Central memory CD8-positive, alpha-beta T cell (primary cell): ENCODE data around the gene SLC39A11.

Experiments used
- ATAC-seq: fragments of 150-1000 bp; cut with Tn5 transposase; replicated peaks from 2 replicates; pipeline ENCODE4 v1.10.0; 2022; ENCODE audit warnings: mild to moderate bottlenecking, moderate FRiP score, moderate number of reproducible peaks; ENCODE audit not compliant: poor library complexity, severe bottlenecking; ENCODE audit errors: extremely low read depth
- DNase-seq, 2 donors: peaks; one replicate each; pipeline ENCODE4 v3.0.0; 2021; ENCODE audit warnings: low spot score in 2 of 2
- H3K27ac Mint-ChIP-seq: one replicate; pipeline ENCODE4 v1.8.0; 2022; ENCODE audit warnings: low read depth, mild to moderate bottlenecking, moderate library complexity, mixed read lengths
- H3K27me3 Mint-ChIP-seq: one replicate; pipeline ENCODE4 v1.8.0; 2022; ENCODE audit warnings: mixed read lengths
- H3K36me3 Mint-ChIP-seq: one replicate; pipeline ENCODE4 v1.8.0; 2022; ENCODE audit warnings: mild to moderate bottlenecking, moderate library complexity, mixed read lengths; ENCODE audit not compliant: insufficient read depth
- H3K4me1 Mint-ChIP-seq: one replicate; pipeline ENCODE4 v1.8.0; 2022; ENCODE audit warnings: mixed read lengths
- H3K4me3 Mint-ChIP-seq: one replicate; pipeline ENCODE4 v1.8.0; 2022; ENCODE audit warnings: mild to moderate bottlenecking, moderate library complexity, mixed read lengths
- H3K9me3 Mint-ChIP-seq: one replicate; pipeline ENCODE4 v1.8.0; 2022; ENCODE audit warnings: mixed read lengths

Gene SLC39A11

GRCh38 chr17:72706396-72706981, 386.0 kb downstream of the SLC39A11 start:
- no peaks in the 10 kb centered on the region for H3K36me3 Mint-ChIP-seq
- H3K4me3 Mint-ChIP-seq: no peak overlapping the region
- DNase-seq (no peak), ATAC-seq (no peak)
- peaks cover 17% of the 10 kb centered on the region for H3K9me3 Mint-ChIP-seq
- peaks cover 5% of the 10 kb centered on the region for H3K4me1 Mint-ChIP-seq
- no peaks in the 10 kb centered on the region for H3K27me3 Mint-ChIP-seq
- no peak overlapping the region for H3K27ac Mint-ChIP-seq

DNA sequence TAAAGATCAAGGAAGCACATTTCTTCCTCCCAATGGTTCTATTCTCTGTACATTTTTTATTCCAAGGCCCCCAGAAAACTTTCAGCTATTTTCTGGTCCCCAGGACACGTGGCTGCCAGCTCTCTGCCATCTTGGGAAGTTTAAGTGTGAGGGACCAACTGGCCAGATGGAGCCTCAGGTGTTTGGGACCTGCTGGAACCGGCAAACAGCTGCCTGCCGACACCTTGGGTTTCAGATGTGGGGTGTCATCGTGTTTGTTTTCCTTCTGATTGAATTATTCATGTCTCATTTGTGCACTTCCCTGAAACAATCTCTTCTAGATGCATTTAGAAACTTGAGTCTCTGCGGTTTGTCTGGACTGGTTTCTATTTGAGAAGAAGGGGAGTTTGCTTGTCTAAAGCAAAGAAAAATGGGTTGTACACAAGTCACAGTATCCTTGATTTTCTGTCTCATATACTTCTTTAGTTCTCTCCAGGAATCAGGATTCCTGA, 386.5 kb downstream of the SLC39A11 start:
- Mint-ChIP-seq H3K27ac (no peak overlapping the region), H3K9me3 (peaks cover 13% of the 10 kb centered on the region), H3K4me1 (peaks cover 2% of the 10 kb centered on the region), H3K27me3 (no peaks in the 10 kb centered on the region), H3K4me3 (no peak overlapping the region), H3K36me3 (no peaks in the 10 kb centered on the region)
- no peak for DNase-seq
- ATAC-seq: no peak

GRCh38 chr17:72702998-72703397, 389.5 kb downstream of the SLC39A11 start:
- Mint-ChIP-seq H3K4me1 (no peaks in the 10 kb centered on the region), H3K36me3 (no peaks in the 10 kb centered on the region), H3K4me3 (no peak overlapping the region), H3K27me3 (no peaks in the 10 kb centered on the region), H3K27ac (no peak overlapping the region), H3K9me3 (no peaks in the 10 kb centered on the region)
- ATAC-seq: no peak
- DNase-seq: no peak

DNA sequence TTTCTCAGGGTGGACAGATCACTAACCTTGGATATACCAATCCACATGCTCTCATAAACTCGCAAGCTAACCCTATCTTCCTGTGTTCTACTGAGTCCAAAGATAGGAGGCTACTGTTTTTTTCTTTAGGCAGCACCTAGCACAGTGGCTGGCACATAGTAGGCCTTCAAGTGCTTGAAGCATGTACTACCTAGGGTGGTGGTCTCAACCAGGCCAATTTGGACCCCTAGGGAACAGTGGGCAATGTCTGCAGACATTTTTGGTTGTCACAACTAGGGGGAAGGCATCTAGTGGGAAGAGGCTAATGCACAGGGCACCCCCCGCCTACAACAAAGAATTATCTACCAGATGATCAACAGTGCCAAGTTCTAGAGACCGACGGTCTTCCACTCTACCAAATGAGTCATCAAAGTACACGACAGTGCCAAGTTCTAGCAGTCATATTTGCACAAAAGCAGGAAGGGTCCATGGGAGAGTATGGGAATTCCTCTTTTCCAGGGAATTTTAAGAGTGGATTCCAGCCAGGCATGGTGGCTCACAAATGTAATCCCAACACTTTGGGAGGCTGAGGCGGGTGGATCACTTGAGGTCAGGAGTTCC, 390.3 kb downstream of the SLC39A11 start:
- no peak for ATAC-seq
- H3K27me3 Mint-ChIP-seq: no peaks in the 10 kb centered on the region
- H3K4me1 Mint-ChIP-seq: no peaks in the 10 kb centered on the region
- no peak overlapping the region for H3K4me3 Mint-ChIP-seq
- H3K27ac Mint-ChIP-seq: no peak overlapping the region
- peaks cover 2% of the 10 kb centered on the region for H3K36me3 Mint-ChIP-seq
- no peaks in the 10 kb centered on the region for H3K9me3 Mint-ChIP-seq
- no peak for DNase-seq

DNA sequence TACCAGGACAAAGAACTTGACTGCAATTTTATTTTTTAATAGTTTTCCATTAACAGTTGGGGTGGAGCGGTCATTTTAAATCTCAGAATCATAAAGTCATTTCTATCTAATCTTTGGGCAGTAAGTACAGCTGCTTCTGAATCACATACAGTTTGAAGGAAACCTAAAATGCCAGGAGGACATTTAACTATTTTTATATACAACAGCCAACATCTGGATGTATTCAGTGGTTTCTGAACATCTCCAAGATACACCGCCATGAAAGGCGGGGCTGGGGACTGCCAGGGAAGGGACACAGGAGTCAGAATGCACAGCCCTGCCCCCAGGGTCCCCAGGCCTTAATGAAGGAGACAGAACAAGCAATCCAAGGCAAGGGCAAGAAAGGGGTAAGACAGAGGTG, 392.3 kb downstream of the SLC39A11 start:
- ATAC-seq: no peak

GRCh38 chr17:72699545-72699944, 392.9 kb downstream of the SLC39A11 start:
- no peak for ATAC-seq
- H3K27me3 Mint-ChIP-seq: no peaks in the 10 kb centered on the region
- no peak for DNase-seq
- H3K27ac Mint-ChIP-seq: no peak overlapping the region
- H3K4me3 Mint-ChIP-seq: no peak overlapping the region
- H3K4me1 Mint-ChIP-seq: no peaks in the 10 kb centered on the region
- peaks cover 2% of the 10 kb centered on the region for H3K36me3 Mint-ChIP-seq
- H3K9me3 Mint-ChIP-seq: no peaks in the 10 kb centered on the region

More for the DNA sequence above, 392.3 kb downstream of the SLC39A11 start:
- DNase-seq: no peak
- no peak overlapping the region for H3K4me3 Mint-ChIP-seq
- no peaks in the 10 kb centered on the region for H3K27me3 Mint-ChIP-seq
- H3K27ac Mint-ChIP-seq: no peak overlapping the region
- H3K4me1 Mint-ChIP-seq: no peaks in the 10 kb centered on the region
- no peaks in the 10 kb centered on the region for H3K9me3 Mint-ChIP-seq
- peaks cover 2% of the 10 kb centered on the region for H3K36me3 Mint-ChIP-seq

DNA sequence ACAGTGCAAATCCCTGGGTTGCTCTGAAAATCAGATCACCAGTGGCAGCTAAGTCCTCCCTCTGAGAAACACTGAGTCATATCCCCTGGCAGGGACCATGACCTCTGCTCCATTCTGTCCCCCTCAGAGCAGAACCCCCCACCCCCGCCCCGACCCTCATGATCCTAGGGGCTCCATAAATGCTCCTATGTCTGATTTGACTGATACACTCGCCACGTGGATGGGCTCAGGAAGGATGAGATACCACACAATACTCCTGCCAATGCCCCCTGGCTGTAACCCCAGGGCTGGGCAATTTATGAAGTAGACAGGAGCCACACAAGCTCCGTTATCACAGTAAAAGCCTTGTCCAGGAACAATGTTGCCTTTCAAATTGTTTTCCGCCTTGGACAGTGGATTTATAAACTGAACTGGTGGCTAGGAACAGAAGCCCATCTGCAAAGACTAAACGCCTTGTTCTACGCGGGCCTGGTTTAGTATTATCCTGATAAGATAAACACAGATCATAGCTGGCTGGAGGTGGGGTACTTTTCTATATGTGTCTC, 394.8 kb downstream of the SLC39A11 start:
- no peak for DNase-seq
- H3K36me3 Mint-ChIP-seq: peaks cover 2% of the 10 kb centered on the region
- H3K4me3 Mint-ChIP-seq: no peak overlapping the region
- no peaks in the 10 kb centered on the region for H3K4me1 Mint-ChIP-seq
- H3K27me3 Mint-ChIP-seq: no peaks in the 10 kb centered on the region
- ATAC-seq: no peak
- no peaks in the 10 kb centered on the region for H3K9me3 Mint-ChIP-seq
- H3K27ac Mint-ChIP-seq: no peak overlapping the region

DNA sequence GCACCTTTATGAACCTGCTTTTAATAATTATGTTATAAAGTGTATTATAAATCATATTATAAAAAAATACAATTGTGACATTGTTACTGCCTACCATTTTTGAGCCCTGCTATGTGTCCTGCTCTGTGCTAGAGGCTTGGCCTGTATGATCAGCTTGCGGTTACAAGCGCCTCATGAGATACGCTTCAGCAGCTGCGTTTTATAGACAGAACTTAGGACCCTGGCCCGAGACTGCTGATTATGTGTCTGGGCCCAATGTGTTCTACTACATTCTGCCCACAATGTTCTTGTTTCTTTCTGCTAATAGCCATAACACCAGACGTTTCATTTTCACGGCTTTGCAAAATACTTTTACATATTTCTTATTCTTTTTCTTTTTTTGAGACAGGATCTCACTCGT, 395.8 kb downstream of the SLC39A11 start:
- no peak for DNase-seq
- no peak for ATAC-seq
- Mint-ChIP-seq H3K9me3 (no peaks in the 10 kb centered on the region), H3K27ac (no peak overlapping the region), H3K27me3 (no peaks in the 10 kb centered on the region), H3K4me3 (no peak overlapping the region), H3K4me1 (no peaks in the 10 kb centered on the region), H3K36me3 (peaks cover 2% of the 10 kb centered on the region)

DNA sequence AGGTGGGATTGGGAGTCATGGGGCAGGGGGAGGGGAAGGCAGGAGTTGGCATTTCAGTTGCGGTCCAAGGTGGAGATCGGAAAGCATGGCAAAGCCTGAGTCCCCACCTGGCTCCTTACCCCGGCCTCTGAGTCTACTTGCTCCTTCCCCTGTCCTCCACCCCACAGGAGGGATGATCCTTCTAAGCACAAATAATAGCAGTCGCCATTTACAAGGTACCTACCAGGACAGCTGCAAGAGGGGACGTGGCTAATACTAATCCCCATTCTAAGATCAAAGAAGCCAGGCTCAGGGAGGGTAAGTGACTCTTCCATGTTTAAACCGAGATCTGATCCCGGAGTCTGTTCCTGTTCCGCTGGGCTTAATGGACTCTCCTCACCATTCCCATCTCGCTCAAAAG, 396.3 kb downstream of the SLC39A11 start:
- Mint-ChIP-seq H3K27ac (no peak overlapping the region), H3K9me3 (no peaks in the 10 kb centered on the region)

GRCh38 chr17:72693956-72694355, 398.5 kb downstream of the SLC39A11 start:
- ATAC-seq (no peak), DNase-seq (no peak)
- Mint-ChIP-seq H3K27ac (no peak overlapping the region), H3K4me1 (no peaks in the 10 kb centered on the region), H3K9me3 (no peaks in the 10 kb centered on the region), H3K4me3 (no peak overlapping the region), H3K27me3 (no peaks in the 10 kb centered on the region), H3K36me3 (peaks cover 2% of the 10 kb centered on the region)

More for the DNA sequence above, 396.3 kb downstream of the SLC39A11 start:
- no peaks in the 10 kb centered on the region for H3K27me3 Mint-ChIP-seq
- no peak overlapping the region for H3K4me3 Mint-ChIP-seq
- no peaks in the 10 kb centered on the region for H3K4me1 Mint-ChIP-seq
- no peak for DNase-seq
- ATAC-seq: no peak
- peaks cover 2% of the 10 kb centered on the region for H3K36me3 Mint-ChIP-seq

GRCh38 chr17:72693151-72693878, 399.2 kb downstream of the SLC39A11 start:
- H3K4me1 Mint-ChIP-seq: no peaks in the 10 kb centered on the region
- no peaks in the 10 kb centered on the region for H3K27me3 Mint-ChIP-seq
- no peaks in the 10 kb centered on the region for H3K9me3 Mint-ChIP-seq
- no peak overlapping the region for H3K4me3 Mint-ChIP-seq
- DNase-seq (no peak), ATAC-seq (no peak)
- no peak overlapping the region for H3K27ac Mint-ChIP-seq
- H3K36me3 Mint-ChIP-seq: peaks cover 2% of the 10 kb centered on the region

GRCh38 chr17:72692676-72693075, 399.8 kb downstream of the SLC39A11 start:
- no peak overlapping the region for H3K27ac Mint-ChIP-seq
- ATAC-seq (no peak), DNase-seq (no peak)
- H3K4me1 Mint-ChIP-seq: no peaks in the 10 kb centered on the region
- no peaks in the 10 kb centered on the region for H3K27me3 Mint-ChIP-seq
- H3K9me3 Mint-ChIP-seq: no peaks in the 10 kb centered on the region
- H3K36me3 Mint-ChIP-seq: peaks cover 1% of the 10 kb centered on the region
- no peak overlapping the region for H3K4me3 Mint-ChIP-seq

GRCh38 chr17:72691586-72691985, 400.9 kb downstream of the SLC39A11 start:
- H3K9me3 Mint-ChIP-seq: no peaks in the 10 kb centered on the region
- H3K27ac Mint-ChIP-seq: no peak overlapping the region
- no peaks in the 10 kb centered on the region for H3K4me1 Mint-ChIP-seq
- H3K4me3 Mint-ChIP-seq: no peak overlapping the region
- no peak for DNase-seq
- H3K27me3 Mint-ChIP-seq: no peaks in the 10 kb centered on the region
- no peak for ATAC-seq
- no peaks in the 10 kb centered on the region for H3K36me3 Mint-ChIP-seq
